ENCODE results near the gene GEMIN5.
"Not testable (repeated sequence)": the region's sequence is repeated elsewhere in the genome, so short reads cannot be mapped to it uniquely, and the experiment has no call there.

GEMIN5 gene

GRCh38 chr5:154937718-154938466 is at the start of gene GEMIN5:
TSS of gene GEMIN5 (minus strand) at chr5:154938211. CDS start at chr5:154938133, 78 bp downstream.
- peak; percentile 85 to 86 for DNase-seq

- no peak for DNase-seq
These were observed 48.1 kb upstream of the GEMIN5 start for GRCh38 chr5:154986151-154986550.

GRCh38 chr5:154984946-154985516 is 47.0 kb upstream of the GEMIN5 start:
- DNase-seq = no peak

DNA sequence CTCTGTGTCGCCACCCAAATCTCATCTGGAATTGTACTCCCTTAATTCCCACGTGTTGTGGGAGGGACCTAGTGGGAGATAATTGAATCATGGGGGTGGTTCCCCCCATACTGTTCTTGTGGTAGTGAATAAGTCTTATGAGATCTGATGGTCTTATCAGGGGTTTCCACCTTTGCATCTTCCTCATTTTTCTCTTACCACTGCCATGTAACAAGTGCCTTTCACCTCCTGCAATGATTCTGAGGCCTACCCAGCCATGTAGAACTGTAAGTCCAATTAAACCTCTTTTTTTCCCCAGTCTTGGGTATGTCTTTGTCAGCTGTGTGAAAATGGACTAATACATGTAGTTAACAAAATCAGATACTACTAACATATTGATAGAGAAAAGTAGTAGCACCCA is 40.3 kb upstream of the GEMIN5 start:
- not testable (repeated sequence) for DNase-seq

GRCh38 chr5:154977409-154977808 is 39.4 kb upstream of the GEMIN5 start:
- DNase-seq = no peak

DNA sequence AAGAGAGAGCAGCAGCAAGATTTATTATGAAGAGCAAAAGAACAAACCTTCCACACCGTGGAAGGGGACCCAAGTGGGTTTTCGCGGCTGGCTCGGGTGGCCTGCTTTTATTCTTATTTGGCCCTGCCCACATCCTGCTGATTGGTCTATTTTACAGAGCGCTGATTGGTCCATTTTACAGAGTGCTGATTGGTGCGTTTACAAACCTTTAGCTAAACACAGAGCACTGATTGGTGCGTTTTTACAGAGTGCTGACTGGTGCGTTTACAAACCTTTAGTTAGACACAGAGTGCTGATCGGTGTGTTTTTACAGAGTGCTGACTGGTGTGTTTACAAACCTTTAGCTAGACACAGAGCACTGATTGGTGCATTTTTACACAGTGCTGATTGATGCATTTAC is 38.1 kb upstream of the GEMIN5 start:
- DNase-seq = not testable (repeated sequence)

DNA sequence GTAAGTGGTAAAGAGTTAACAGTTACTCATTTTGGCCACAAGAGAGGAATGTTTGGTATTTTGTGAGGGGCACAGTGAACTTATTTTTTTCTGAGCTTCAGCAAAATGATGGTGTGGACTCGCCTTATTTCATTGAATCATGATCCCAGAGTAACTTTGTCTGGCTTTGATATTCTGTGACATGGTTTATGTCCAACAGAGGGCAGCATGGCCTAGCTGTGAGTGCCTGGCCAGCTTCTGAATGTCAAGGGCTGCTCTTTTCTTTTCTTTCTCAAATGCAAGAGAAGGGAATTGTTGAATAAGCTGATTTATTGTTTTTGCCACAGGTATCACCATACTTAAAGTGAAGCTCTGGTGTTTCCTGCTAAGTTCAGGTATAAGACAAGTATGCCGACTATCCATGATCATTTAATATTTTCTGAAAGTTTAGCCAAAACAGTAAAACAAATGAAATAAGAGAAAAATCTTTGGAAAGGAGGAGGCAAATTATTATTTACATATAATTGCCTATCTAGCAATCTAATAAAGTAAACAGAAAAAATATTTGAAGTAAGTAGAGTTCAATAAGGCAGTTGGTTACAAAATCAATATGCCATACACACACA is 34.6 kb upstream of the GEMIN5 start:
- DNase-seq = no peak

GRCh38 chr5:154971501-154971900 is 33.5 kb upstream of the GEMIN5 start:
- no peak for DNase-seq

DNA sequence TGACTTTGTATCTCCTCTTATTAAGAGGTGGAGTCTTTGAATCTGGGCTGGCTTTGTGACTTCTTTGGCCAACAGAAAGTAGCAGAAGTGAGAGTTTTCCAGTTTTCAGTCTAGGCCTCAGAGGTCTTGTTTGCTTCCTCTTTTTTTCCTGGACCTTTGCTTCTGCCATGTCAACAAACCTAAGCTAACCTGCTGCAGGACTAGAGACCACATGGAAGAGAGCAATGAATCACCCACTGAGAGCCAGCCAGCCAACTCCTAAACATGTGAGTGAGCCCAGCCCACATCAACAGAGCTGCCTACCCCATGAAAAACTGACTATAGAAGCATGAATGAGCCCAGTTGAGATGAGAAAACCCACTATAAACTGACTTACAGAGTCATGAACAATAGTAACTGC is 32.7 kb upstream of the GEMIN5 start:
- no peak for DNase-seq

- DNase-seq = no peak
These were observed 30.9 kb upstream of the GEMIN5 start for GRCh38 chr5:154968953-154969352.

- no peak for DNase-seq
These were observed 29.5 kb upstream of the GEMIN5 start for GRCh38 chr5:154967421-154968024.

- DNase-seq = no peak
These were observed 28.9 kb upstream of the GEMIN5 start for GRCh38 chr5:154966874-154967273.

DNA sequence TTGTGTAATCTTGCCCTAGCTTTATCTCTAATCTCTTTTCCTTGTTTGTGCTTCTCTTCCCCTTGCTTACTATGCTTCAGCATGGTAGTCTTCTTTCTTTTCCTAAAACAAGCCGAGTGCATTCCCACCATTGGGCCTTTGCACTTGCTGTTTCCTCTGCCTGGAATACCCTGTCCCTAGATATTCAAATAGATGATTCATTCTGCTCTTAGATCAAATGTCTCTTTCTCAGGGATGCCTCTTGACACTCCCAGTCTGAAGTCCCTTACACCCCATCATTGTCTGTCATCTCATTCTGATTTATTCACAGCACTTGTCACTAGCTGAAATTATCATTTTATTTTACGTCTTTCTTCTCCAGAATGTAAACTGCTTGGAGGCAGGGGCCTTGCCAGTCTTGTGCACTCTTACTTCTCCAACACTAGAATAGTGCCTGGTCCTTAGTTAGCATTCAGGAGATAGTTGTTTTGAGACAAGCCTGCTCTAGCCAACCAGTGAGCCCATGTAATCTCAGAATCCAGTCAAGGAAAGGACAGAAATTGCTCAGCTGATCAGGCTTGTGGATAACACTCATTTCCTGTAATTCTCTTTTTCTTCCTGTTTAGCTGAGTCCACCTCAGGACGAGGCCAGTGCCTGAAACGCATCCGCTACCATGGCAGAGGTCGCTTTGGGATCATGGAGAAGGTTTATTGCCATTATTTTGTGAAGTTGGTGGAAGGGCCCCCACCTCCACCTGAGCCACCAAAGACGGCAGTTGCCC is 28.2 kb upstream of the GEMIN5 start:
- DNase-seq = no peak

DNA sequence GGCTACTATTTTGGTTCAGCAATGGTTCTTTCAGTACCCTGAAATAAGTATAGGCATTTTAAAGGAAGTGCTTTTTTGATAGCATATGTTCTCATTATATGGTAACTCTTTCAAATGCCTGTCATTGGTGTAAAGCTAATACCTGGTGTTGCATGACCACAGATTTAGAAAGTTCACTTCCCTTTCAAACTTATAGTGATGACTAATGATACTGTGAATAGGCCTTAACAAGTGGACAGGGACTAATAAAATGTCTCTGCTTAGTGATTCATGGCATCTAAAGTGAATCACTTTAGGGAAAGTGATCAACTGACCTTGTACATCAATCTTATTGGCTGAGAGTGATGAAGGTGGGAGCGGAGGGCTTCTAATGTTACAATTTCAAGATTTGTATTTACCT is 24.5 kb upstream of the GEMIN5 start:
- no peak for DNase-seq

DNA sequence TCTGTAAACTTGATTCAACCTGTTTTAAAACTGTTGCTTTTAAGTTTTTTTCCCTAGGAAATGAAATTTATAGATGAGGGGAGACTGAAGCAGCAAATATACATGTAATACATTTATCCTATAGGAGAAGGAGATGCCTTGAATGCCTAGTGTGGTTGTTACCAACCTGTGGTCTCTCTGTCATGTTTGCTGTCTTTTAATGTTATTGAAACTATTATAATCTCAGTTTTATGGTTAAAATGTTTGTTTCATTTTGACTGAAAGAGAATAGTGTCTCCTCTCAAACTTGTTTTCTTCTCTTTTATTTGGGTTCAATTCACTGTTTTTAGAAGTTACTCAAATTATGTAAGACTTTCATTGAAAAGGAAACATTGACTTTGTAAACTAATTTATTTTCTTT is 18.7 kb upstream of the GEMIN5 start:
- DNase-seq = no peak

GRCh38 chr5:154949781-154950180 is 11.8 kb upstream of the GEMIN5 start:
- no peak for DNase-seq

GRCh38 chr5:154948313-154948712 is 10.3 kb upstream of the GEMIN5 start:
- DNase-seq = no peak

DNA sequence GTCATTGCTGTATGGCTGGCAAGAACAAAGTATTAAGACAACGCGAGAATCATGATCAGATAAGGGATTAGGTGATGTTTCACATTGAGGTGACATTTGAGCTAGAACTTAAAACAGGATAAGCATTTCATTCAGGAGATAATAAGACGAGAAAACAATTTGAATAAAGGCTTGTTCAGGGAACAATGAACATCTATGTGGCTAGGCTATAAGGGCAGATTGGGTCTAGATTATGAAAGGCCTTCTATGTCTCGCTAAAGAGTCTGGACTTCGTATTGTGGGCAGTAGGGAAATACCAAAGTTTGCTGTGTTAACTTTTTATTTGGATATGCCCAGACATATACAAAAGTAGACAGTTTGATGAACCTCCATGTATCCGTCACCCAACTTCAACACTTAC is 9.8 kb upstream of the GEMIN5 start:
- DNase-seq = no peak

DNA sequence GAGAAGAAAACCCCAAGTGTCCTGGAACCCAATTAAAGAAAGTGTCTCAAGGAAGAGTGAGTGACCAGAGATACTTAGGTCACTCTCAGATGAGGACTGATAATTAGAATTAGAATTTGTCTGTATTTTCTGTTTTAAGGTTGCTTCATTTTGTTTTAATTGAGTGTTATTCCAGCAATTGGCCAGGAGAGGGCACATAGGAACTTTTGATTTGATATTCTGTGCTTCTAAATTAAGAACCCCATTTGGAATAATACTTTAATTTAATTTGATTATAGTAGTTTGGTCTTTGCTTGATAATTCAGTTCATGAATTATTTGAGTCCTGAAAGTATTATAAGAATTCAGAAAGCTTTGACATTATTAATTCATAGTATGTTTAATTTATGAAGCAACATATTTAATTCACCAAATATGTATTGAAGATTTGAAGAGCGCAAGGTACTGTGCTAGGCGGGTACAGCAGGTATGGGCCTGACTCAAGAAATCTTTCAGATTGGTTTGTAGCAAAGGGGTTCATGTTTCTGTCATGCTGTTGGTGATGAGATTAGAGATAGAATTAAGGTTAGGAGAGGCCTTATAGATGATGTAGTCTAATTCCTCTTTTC is 7.8 kb upstream of the GEMIN5 start:
- DNase-seq = peak in 1 of 2 donors; percentile 44

DNA sequence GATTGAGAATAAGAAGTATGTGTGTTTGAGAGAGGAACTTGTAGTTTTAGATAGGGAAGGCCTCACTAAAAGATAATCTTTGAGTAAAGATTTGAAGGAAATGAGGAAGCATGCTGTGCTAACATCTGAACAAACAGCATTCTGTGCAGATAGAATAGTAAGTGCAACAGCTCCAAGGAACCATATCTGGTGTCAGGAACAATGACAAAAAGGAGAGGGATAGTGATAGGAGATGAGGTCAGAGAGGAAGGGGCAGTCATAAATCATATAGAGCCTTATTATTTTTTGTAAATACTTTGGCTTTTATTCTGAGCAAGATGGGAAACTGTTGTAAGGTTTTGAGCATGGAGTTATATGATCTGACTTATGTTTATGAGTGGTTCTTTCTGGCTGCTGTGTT is 6.7 kb upstream of the GEMIN5 start:
- DNase-seq = no peak

- DNase-seq = no peak
These were observed 5.5 kb upstream of the GEMIN5 start for GRCh38 chr5:154943527-154943926.

DNA sequence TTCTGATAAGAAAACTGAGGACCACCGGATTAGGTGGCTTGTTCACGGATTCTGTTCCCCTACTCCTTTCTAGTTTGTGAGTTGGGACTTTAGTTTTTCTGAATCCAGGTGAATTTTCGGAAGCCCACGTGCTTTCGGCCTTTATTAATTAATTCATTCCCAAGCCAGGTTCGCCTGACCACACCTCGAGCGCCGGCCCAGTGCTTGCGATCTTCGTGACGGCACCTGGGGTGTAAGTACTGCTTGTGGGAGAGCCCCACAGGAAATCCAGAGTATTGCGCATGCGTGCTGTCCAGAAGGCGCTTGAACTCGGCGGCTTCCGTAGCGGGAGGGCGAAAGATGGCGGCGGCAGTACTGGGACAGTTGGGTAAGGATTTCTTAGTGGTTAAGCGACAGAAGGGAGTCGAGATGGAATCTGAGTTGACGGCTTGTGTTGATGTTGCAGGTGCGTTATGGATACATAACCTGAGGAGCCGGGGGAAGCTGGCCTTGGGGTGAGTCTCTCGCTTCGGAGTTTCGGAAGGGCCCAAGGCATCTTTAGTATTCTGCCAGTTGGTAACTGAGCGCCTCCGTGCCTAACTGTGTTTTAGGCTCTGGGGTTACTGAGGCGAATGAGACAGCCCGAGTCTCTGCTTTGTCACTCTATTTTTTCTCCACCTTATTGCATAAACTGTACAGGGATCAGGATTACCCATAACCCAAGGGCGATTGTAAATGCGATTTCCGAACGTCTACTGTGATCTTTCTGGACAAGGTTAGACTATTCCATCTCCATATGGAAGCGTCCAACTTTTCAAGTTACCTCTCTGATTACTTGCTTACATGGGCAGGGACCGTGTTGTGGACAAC is 3.0 kb upstream of the GEMIN5 start, which contains the start of gene MRPL22:
Gene MRPL22, plus strand, starts transcription at position 302 of the 849 bp plus-strand sequence. Its CDS starts 38 bp downstream, at position 340.
- peak; percentile 95 to 97 for DNase-seq
